Tongue (tissue), 2 donors: ENCODE measurements around the gene KCNG1. TPM values are rescaled to one million over a fixed set of nuclear protein-coding genes. Genes with fewer than 3 reads are reported as not detected.

ENCODE experiments used
- DNase-seq: peaks from one replicate; pipeline ENCODE4 v3.0.0-alpha.2; 2015
- total RNA-seq: library from RNA; depleted of rRNA; stranded (reverse); fragments of >200 nt; gene quantifications from one replicate; pipeline ENCODE4 v1.2.3, GENCODE V29; 2014

The KCNG1 gene
- total RNA-seq, 1 donor from 2014 or later: 1.3 TPM

DNA sequence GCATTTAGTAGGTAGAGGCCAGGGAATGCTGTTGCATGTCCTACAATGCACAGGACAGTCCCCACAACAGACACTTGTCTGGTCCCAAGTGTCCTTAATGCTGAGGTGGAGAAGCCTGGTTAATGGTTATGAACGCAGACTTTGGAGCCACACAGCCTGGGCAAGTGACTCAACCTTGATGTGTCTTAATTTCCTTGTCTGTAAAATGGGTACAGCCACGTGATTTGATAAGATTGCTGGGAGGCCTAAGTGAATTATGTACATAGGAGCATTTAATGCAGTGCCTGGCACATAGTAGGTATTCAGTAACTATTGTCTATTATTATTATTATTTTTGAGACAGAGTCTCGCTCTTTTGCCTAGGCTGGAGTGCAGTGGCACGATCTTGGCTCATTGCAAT lies 11.4 kb downstream of the KCNG1 start:
- no peak for DNase-seq

DNA sequence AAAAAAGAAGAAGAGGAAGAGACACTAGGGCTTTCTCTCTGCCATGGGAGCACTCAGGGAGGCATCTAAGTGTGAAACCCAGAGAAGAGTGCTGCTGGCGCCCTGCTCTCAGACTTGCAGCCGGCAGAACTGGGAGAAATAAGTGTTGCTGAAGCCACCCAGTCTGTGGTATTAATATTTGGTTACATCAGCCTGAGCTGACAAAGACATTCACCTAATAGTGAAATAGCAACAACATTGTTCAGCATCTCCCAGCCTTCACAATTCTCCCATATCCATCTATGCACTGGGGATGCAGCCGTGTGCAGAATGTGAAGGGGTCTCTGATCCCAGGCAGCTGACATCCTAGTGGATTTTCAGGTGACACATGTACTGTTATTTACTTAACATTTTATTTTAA lies 12.0 kb downstream of the KCNG1 start:
- DNase-seq: no peak

GRCh38 chr20:51010043-51010365 lies 12.9 kb downstream of the KCNG1 start:
- DNase-seq: no peak

- no peak for DNase-seq
Observed at GRCh38 chr20:51009303-51010042, 13.4 kb downstream of the KCNG1 start.

- DNase-seq: no peak
Observed at GRCh38 chr20:51008718-51009117, 14.2 kb downstream of the KCNG1 start.

GRCh38 chr20:51005214-51005613 lies 17.7 kb downstream of the KCNG1 start:
- no peak for DNase-seq

DNA sequence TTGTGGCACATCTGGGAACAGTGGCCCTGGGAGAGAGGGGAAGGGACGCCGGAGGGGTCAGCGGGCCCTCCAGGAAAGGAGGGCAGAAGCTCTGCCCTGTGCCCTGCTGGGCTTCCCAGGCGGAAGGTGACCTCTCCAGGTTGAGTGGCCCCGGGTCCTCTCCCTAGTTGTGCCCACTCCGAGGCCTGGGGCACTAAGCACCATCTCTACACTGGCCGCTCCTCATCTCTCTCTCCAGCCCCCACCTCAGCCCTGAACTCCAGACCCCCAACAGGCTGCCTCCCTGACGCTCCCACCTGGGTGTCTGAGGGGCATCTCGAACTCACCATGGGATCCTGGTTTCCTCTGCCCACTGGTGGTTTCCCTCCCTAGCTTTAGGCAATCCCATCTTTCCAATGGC lies 18.1 kb downstream of the KCNG1 start:
- no peak for DNase-seq

DNA sequence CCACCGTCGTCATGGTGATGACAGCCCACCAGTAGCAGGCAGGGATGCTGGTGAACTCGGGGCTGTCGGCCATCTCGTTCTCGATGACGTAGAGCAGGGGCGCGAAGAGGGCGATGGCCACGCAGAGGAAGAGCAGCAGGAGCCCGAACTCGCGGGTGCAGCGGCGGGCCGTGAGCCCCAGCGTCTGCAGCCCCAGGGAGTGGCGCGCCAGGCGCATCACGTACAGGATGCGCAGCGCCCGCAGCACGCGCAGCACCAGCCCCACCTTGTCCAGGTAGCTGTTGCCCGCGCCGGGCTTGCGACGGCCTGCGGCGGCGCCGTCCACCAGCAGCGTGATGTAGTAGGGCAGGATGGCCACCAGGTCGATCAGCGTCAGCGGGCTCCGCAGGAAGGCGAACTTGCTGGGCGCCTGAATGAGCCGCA lies 18.6 kb downstream of the KCNG1 start:
- no peak for DNase-seq

DNA sequence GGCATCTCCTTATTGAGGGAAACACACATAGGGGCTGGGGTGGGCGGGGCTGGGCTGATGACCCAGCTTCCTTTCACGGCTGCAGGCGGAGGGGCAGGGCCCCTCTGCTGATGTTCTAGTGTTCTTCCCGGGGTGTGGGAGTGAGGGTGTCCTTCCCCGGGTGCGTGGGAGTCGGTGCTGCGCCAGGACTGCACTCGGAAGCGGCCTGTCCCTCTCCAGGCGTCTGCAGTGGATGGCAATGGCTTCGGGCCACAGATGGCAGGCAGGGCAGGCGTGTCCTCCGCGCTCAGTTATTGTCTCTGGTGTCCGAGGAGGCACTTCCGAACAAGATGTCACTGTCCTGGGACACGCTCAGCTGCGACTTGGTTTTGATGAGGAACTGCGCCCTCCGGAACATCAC lies 19.2 kb downstream of the KCNG1 start:
- no peak for DNase-seq

- DNase-seq: no peak
Observed at GRCh38 chr20:51002633-51003032, 20.3 kb downstream of the KCNG1 start.

DNA sequence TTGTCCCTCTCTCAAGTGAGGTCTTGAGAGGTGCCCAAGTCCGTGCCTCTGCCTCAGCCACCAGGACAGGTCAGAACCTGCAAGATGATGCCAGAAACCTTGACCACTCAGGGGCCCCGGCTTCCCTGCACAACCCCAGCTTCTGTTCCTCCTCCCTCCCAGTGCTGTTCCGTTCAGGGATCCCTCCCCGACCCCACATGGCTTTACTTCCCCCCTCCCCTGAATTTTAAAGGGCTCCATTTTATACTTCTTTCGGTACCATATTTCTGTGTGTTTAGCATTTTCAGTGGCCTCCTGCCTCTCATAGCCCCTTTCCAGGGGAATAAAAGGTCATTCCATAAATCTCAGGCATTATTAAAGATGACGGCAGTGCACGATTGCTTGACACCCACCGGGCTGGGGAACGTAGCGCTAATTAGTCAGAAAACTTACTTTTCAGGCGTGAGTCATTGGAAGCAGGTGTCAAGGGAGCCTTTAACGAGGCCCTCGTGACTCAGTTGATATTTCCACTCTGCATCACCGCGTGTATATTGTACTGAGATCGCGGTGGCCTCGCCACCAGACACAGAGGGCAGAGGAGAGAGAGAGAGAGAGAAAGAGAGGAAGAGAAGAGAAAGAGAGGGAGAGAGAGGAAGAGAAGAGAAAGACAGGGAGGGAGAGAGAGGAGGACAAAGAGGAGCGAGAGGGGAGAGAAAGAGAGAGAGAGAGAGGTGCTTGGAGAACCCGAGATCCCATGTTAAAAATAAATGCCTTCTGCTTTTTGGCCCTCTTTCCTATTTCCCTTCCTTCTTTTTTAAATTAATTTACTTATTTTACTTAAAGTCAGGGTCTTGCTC lies 21.3 kb downstream of the KCNG1 start:
- DNase-seq: no peak

DNA sequence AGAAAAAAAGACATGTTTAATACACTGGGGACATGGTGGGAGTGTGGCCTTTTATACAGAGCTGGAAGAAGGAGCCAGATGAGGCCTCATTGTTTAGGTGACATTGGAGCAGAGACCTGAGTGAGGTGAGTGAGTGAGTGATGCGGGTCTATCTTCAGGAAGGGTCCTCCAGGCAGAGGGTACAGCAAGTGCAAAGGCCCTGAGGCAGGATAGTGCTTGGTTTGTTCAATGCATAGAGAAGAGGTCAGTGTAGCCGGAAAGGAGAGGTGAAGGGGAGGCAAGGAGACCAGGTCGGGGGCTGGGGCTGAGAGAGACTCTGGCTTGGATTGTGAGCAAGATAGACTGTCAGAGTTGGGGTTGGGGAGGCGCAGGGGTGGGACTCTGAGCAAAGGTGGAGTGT lies 23.6 kb downstream of the KCNG1 start:
- DNase-seq: no peak

DNA sequence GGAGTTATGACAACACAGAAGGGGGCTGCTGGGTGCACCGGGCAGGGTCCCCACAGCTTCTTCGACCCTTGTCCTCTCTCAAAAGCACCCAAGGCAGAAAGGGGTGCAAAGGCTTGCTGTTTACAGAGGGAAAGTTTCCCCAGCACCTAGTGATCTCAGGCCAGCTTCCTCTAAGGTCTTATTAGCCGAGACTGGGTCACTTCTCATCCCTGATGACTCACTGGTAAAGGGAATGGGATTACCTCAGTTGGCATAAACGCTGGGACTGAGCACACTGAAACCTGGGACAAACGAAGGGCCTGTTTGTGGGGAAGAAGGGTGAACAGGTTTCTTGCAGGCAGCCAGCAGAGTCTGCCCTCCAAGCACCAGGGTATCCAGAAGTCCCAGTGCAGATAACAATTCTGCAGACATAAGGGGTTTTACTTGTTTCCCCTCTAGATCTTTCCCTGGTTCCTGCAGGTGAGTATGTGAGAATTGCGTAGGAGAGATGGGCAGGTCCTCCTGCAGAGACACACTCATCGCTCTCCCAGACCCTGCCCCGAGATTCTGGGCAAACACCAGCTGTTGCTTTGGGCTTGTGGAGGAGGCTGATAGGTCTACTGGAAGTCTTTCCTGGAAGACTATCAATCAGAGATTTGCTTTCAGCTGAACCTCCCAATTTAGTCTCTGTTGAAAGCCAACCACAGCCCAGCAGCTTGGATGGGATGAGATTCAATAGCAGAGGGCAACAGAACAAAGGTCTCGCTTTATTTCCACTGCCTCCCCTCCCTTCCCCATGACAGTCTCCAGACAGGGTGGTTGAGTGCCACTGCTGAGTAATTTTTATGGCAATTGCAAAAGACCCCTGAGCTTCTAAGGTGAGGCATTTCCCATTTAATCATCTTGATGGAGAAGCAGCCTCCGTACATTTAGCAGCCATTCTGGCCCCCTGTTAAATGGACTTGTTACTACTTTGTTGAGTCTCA lies 25.7 kb downstream of the KCNG1 start:
- no peak for DNase-seq

DNA sequence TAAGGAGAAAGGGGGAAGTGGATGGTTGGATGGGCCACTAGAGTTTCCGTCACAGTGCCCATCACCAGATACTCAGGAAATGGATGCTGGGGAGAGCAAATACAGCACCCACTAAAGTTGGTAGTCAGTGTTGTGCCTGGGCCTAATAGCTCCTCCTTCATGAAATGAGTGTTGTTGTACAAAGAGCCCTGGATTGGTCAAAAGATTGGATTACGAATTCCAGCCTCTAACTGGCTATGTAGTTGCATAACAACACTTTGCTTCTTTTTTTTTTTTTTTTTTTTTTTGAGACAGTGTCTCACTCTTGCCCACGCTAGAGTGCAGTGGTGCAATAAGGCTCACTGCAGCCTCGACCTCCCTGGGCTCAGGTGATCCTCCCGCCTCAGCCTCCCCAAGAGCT lies 27.4 kb downstream of the KCNG1 start:
- DNase-seq: no peak

- DNase-seq: no peak
Observed at GRCh38 chr20:50993876-50994275, 29.0 kb downstream of the KCNG1 start.

GRCh38 chr20:50992733-50993457 lies 30.0 kb downstream of the KCNG1 start:
- DNase-seq: peak; percentile 39

- peak; percentile 33 for DNase-seq
Observed at GRCh38 chr20:50992336-50992732, 30.6 kb downstream of the KCNG1 start.

DNA sequence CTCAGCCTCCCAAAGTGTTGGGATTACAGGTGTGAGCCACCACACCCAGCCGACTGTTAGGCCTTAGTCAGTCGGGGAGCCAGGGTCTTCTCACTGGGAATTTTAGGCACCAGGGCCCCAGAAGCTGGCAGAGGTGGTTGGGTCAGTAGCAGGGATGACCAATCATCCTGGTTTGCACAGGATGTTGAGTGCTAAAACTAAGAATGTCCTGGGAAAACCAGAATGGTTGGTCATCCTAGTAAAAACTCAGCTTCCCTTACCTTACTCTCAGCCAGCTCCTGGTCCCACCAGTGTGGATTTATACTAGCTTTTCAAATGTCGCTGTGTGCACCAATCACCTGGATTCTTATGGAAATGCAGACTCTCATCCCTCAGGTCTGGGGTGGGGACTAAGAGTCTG lies 31.8 kb downstream of the KCNG1 start:
- no peak for DNase-seq

- DNase-seq: peak; percentile 94
Observed at GRCh38 chr20:50987493-50988210, 35.3 kb downstream of the KCNG1 start.

DNA sequence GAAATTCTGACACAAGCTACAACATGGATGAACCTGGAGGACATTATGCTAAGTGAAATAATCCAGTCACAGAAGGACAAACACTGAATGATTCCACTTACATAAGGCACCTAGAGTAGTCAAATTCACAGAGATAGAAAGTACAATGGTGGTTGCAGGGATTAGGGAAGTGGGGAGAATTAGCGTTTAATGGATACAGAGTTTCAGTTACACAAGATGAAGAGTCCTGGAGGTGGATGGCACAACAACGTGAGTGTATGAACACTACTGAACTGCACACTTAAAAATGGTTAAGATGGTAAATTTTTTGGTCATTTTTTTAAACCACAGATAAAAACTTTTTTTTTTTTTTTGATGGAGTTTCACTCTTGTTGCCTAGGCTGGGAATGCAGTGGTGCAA lies 39.6 kb downstream of the KCNG1 start:
- no peak for DNase-seq

- peak; percentile 75 for DNase-seq
Observed at GRCh38 chr20:50982363-50982762, 40.5 kb downstream of the KCNG1 start.
